Karpas-422 (cell line): ENCODE results near the gene MED27. TPM values are rescaled to one million over a fixed set of nuclear protein-coding genes. Genes with fewer than 3 reads are reported as not detected.

Source experiments
- DNase-seq: peaks from one replicate; pipeline ENCODE4 v3.0.0-alpha.2; 2015
- H2AFZ ChIP-seq: fragments of 200-600 bp; sonication (generic); 2 replicates; pipeline ENCODE4 v1.6.1; 2014; ENCODE audit warnings: antibody characterized with exemption, low read length, mixed read lengths
- H3K27ac ChIP-seq: fragments of 200-600 bp; sonication (generic); 2 replicates; pipeline ENCODE4 v1.5.1; 2014; ENCODE audit warnings: mild to moderate bottlenecking, low read length, moderate library complexity
- H3K27me3 ChIP-seq: fragments of 200-600 bp; sonication (generic); 2 replicates; pipeline ENCODE4 v1.6.1; 2014; ENCODE audit warnings: low read length, mixed read lengths
- H3K36me3 ChIP-seq: fragments of 200-600 bp; sonication (generic); 2 replicates; pipeline ENCODE4 v1.6.1; 2014; ENCODE audit warnings: low read length, mixed read lengths; ENCODE audit not compliant: insufficient read depth
- H3K4me1 ChIP-seq: fragments of 200-600 bp; sonication (generic); 2 replicates; pipeline ENCODE4 v1.6.1; 2014; ENCODE audit warnings: mild to moderate bottlenecking, low read length, mixed read lengths
- H3K4me2 ChIP-seq: fragments of 200-600 bp; sonication (generic); 2 replicates; pipeline ENCODE4 v1.6.1; 2014; ENCODE audit warnings: low read length, low read depth, mild to moderate bottlenecking; ENCODE audit not compliant: poor library complexity, severe bottlenecking
- H3K4me3 ChIP-seq: fragments of 200-600 bp; sonication (generic); 2 replicates; pipeline ENCODE4 v1.5.1; 2014; ENCODE audit warnings: mild to moderate bottlenecking, antibody characterized with exemption, low read length, mixed read lengths
- H3K79me2 ChIP-seq: fragments of 200-600 bp; sonication (generic); 2 replicates; pipeline ENCODE4 v1.6.1; 2014; ENCODE audit warnings: mild to moderate bottlenecking, low read length, mixed read lengths
- H3K9ac ChIP-seq: fragments of 200-600 bp; sonication (generic); 2 replicates; pipeline ENCODE4 v1.6.0; 2014; ENCODE audit warnings: low read length
- H3K9me2 ChIP-seq: fragments of 200-600 bp; sonication (generic), shearing (Covaris generic); replicated peaks from 2 replicates; pipeline ENCODE4 v1.6.0; 2014; ENCODE audit warnings: mild to moderate bottlenecking, low read length, moderate library complexity; ENCODE audit not compliant: insufficient read depth
- H3K9me3 ChIP-seq: fragments of 300-700, 200-600 bp; sonication (generic); 2 replicates; pipeline ENCODE4 v1.6.1; 2014; ENCODE audit warnings: low read length, mixed read lengths
- H4K20me1 ChIP-seq: fragments of 200-600 bp; sonication (generic); 2 replicates; pipeline ENCODE4 v1.6.1; 2014; ENCODE audit warnings: mild to moderate bottlenecking, antibody characterized with exemption, low read length, low read depth; ENCODE audit not compliant: insufficient read depth
- total RNA-seq: library from RNA; depleted of rRNA; stranded (reverse); fragments of >200 nt; shearing (Covaris generic); gene quantifications from 2 replicates; pipeline ENCODE4 v1.2.3, GENCODE V29; 2014; ENCODE audit warnings: low replicate concordance

MED27 gene
- total RNA-seq, 1 experiment from 2014 or later = 19.8 TPM

GRCh38 chr9:131845305-131846298, 234.1 kb downstream of the MED27 start:
- H2AFZ ChIP-seq = no peak overlapping the region

DNA sequence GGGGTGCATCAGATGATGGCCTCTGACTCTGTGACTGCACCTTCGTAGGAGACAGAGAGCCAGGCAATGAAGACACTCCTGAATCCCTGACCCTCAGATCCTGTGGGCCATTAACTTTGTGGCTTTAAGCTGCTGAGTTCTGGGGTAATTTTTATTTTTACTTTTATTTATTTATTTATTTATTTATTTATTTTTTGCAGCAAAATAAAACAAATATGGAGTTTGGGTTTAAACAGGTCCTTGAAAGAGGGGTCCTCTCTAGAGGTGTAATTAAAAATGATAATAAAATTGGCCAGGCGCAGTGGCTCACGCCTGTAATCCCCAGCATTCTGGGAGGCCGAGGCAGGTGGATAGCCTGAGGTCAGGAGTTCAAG, 234.9 kb downstream of the MED27 start:
- no peaks in the 10 kb centered on the region for H3K79me2 ChIP-seq
- H3K4me1 ChIP-seq = no peaks in the 10 kb centered on the region
- H3K27ac ChIP-seq = no peak overlapping the region
- H3K4me2 ChIP-seq = no peak overlapping the region
- no peaks in the 10 kb centered on the region for H4K20me1 ChIP-seq
- no peaks in the 10 kb centered on the region for H3K9me3 ChIP-seq
- no peak overlapping the region for H3K4me3 ChIP-seq
- DNase-seq = no peak
- no peaks in the 10 kb centered on the region for H3K36me3 ChIP-seq
- no peak overlapping the region for H2AFZ ChIP-seq
- H3K27me3 ChIP-seq = no peaks in the 10 kb centered on the region
- no peaks in the 10 kb centered on the region for H3K9me2 ChIP-seq
- no peak overlapping the region for H3K9ac ChIP-seq

More at GRCh38 chr9:131845305-131846298, 234.1 kb downstream of the MED27 start:
- no peaks in the 10 kb centered on the region for H3K4me1 ChIP-seq
- no peaks in the 10 kb centered on the region for H3K9me3 ChIP-seq
- no peak overlapping the region for H3K27ac ChIP-seq
- no peaks in the 10 kb centered on the region for H4K20me1 ChIP-seq
- no peak overlapping the region for H3K9ac ChIP-seq
- no peaks in the 10 kb centered on the region for H3K27me3 ChIP-seq
- DNase-seq = no peak
- H3K9me2 ChIP-seq = no peaks in the 10 kb centered on the region
- no peaks in the 10 kb centered on the region for H3K79me2 ChIP-seq
- no peak overlapping the region for H3K4me2 ChIP-seq
- no peak overlapping the region for H3K4me3 ChIP-seq
- H3K36me3 ChIP-seq = no peaks in the 10 kb centered on the region

DNA sequence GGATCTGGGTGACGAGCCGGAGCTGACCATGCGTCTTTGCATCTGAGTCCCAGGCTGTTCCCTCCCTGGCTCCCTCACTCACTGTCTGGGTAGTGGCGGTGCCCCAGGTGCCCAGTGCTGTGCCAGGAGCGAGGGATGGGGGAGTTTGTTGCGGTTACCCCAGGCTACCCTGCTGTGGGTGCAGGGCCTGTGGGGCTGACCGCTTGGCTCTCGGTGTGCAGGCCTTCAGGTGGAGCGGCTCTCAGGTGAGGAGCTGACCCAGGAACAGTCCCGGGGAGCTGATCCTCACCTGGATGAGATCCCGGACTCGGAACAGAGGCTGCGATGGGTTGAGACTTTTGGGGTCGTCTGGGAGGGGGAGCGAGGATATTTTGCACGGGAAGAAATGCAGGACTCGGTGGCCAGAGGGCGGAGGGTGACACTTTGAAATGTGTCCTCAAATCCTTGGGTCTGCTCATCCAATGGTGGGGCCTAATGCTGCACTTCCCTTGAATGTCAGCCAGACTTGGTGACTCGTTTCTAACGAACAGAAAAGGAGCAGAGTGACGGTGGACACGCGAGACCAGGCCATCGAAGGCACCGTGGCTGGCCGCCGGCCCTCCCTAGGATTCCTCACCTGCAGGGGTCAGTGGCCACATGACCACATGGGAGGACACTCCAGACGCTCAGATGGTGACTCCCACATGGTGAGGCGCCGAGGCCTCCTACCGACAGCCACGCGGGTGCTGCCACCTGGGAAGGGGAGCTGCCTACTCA, 235.5 kb downstream of the MED27 start:
- H3K27me3 ChIP-seq = no peaks in the 10 kb centered on the region
- H3K79me2 ChIP-seq = no peaks in the 10 kb centered on the region

DNA sequence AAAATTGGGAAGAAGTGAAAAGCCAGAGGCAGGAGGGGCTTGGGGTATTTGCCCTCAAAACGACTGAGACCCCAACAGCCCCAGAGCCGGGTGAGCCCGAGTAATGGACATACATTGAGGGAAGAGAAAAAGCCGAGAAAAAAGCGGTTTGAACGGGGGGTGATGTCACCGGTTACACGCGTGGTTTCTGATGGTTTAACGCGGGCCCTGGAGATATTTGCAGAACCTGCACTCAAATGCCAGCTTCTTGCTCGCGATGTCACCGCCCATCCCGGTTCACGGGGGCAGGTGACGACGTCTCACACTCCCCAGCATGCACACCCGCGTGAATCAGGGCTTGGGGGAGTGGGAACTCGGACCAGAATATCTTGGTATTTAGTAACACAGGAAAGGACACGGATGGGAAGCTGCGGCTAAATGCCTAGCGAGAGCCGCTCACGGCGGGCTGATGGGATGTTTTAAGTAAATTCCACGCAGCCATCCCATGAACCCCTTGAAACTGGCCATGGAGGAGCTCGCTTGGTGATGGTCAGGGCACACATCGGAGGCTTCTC, 237.8 kb downstream of the MED27 start:
- Histone ChIP-seq H3K79me2 (no peaks in the 10 kb centered on the region), H3K9me3 (no peaks in the 10 kb centered on the region), H3K9ac (no peak overlapping the region), H3K27me3 (no peaks in the 10 kb centered on the region), H3K4me3 (no peak overlapping the region), H3K4me2 (no peak overlapping the region), H3K4me1 (no peaks in the 10 kb centered on the region), H2AFZ (no peak overlapping the region), H4K20me1 (no peaks in the 10 kb centered on the region), H3K9me2 (no peaks in the 10 kb centered on the region), H3K36me3 (no peaks in the 10 kb centered on the region), H3K27ac (no peak overlapping the region)
- DNase-seq = no peak

More for the DNA sequence above, 235.5 kb downstream of the MED27 start:
- Histone ChIP-seq H3K9me3 (no peaks in the 10 kb centered on the region), H2AFZ (no peak overlapping the region), H3K4me1 (no peaks in the 10 kb centered on the region), H3K4me2 (no peak overlapping the region), H4K20me1 (no peaks in the 10 kb centered on the region), H3K36me3 (no peaks in the 10 kb centered on the region), H3K9ac (no peak overlapping the region), H3K4me3 (no peak overlapping the region), H3K9me2 (no peaks in the 10 kb centered on the region), H3K27ac (no peak overlapping the region)
- DNase-seq = no peak

- Histone ChIP-seq H3K27me3 (no peaks in the 10 kb centered on the region), H3K9ac (no peak overlapping the region), H3K27ac (no peak overlapping the region), H3K9me2 (no peaks in the 10 kb centered on the region), H3K4me2 (no peak overlapping the region), H3K9me3 (no peaks in the 10 kb centered on the region), H3K79me2 (no peaks in the 10 kb centered on the region), H2AFZ (no peak overlapping the region), H3K36me3 (no peaks in the 10 kb centered on the region), H3K4me1 (no peaks in the 10 kb centered on the region), H4K20me1 (no peaks in the 10 kb centered on the region), H3K4me3 (no peak overlapping the region)
- DNase-seq = no peak
Measured at GRCh38 chr9:131840751-131841702, 238.6 kb downstream of the MED27 start.

GRCh38 chr9:131840220-131840619, 239.4 kb downstream of the MED27 start:
- Histone ChIP-seq H3K9ac (no peak overlapping the region), H3K27me3 (no peaks in the 10 kb centered on the region), H3K4me3 (no peak overlapping the region), H3K9me3 (no peaks in the 10 kb centered on the region), H3K79me2 (no peaks in the 10 kb centered on the region), H3K4me2 (no peak overlapping the region), H3K9me2 (no peaks in the 10 kb centered on the region), H3K27ac (no peak overlapping the region), H3K4me1 (no peaks in the 10 kb centered on the region), H2AFZ (no peak overlapping the region), H3K36me3 (no peaks in the 10 kb centered on the region), H4K20me1 (no peaks in the 10 kb centered on the region)
- DNase-seq = no peak

- H3K4me1 ChIP-seq = no peaks in the 10 kb centered on the region
- H3K79me2 ChIP-seq = no peaks in the 10 kb centered on the region
- no peaks in the 10 kb centered on the region for H3K36me3 ChIP-seq
- H3K27me3 ChIP-seq = no peaks in the 10 kb centered on the region
- no peak overlapping the region for H3K27ac ChIP-seq
- no peak overlapping the region for H3K4me2 ChIP-seq
- DNase-seq = no peak
- H2AFZ ChIP-seq = no peak overlapping the region
- no peak overlapping the region for H3K9ac ChIP-seq
- H3K9me2 ChIP-seq = no peaks in the 10 kb centered on the region
- no peaks in the 10 kb centered on the region for H4K20me1 ChIP-seq
- H3K4me3 ChIP-seq = no peak overlapping the region
- no peaks in the 10 kb centered on the region for H3K9me3 ChIP-seq
Measured at GRCh38 chr9:131839281-131840084, 240.2 kb downstream of the MED27 start.
